Measurements from ENCODE around the gene WAPL. TPM values are rescaled to one million over a fixed set of nuclear protein-coding genes. Genes with fewer than 3 reads are reported as not detected.

The WAPL gene
- total and polyA plus RNA-seq, 9 of the 15 experiments (the other 6 are each of a cell fraction or from before 2014, with no cell fraction given) = 14.3 to 36.4 (median 25.3) TPM

- TF ChIP-seq MGA (IDR thresholded peaks at IDR 0.05) (peak; percentile 86), HNRNPLL (IDR thresholded peaks at IDR 0.05; ENCODE audit: low read depth, low read length, poor library complexity, severe bottlenecking) (peak; percentile 99), TEAD1 (CRISPR knock-in tag; IDR thresholded peaks at IDR 0.05) (no peak), ZNF668 (CRISPR knock-in tag; IDR thresholded peaks at IDR 0.05) (no peak), POLR3G (IDR thresholded peaks at IDR 0.05; ENCODE audit: extremely low read depth, insufficient read length, insufficient replicate concordance) (no peak), CEBPB (tag; IDR thresholded peaks at IDR 0.05) (peak; percentile 68), ZC3H4 (CRISPR knock-in tag; IDR thresholded peaks at IDR 0.05; ENCODE audit: borderline replicate concordance) (no peak), ZNF609 (CRISPR knock-in tag; IDR thresholded peaks at IDR 0.05; ENCODE audit: borderline replicate concordance) (no peak), EHMT2 (IDR thresholded peaks at IDR 0.05) (no peak)
- TF ChIP-seq, protein P1, sequence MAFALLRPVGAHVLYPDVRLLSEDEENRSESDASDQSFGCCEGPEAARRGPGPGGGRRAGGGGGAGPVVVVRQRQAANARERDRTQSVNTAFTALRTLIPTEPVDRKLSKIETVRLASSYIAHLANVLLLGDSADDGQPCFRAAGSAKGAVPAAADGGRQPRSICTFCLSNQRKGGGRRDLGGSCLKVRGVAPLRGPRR (CRISPR knock-in tag; IDR thresholded peaks at IDR 0.05) = no peak
These were observed at the start of gene WAPL (continued) for GRCh38 chr10:86521678-86522509.

Measured in K562 (cell line).